Superior temporal gyrus (tissue), 1 donor: ENCODE measurements around the gene RPS27.
A peak's percentile ranks its signal among the peaks of the same experiment; 100 is the strongest.
"Not testable (repeated sequence)": the region's sequence is repeated elsewhere in the genome, so short reads cannot be mapped to it uniquely, and the experiment has no call there.

Experiments
- DNase-seq: peaks from one replicate; pipeline ENCODE4 v3.0.0-alpha.2; 2016; ENCODE audit errors: extremely low spot score

The RPS27 gene

DNA sequence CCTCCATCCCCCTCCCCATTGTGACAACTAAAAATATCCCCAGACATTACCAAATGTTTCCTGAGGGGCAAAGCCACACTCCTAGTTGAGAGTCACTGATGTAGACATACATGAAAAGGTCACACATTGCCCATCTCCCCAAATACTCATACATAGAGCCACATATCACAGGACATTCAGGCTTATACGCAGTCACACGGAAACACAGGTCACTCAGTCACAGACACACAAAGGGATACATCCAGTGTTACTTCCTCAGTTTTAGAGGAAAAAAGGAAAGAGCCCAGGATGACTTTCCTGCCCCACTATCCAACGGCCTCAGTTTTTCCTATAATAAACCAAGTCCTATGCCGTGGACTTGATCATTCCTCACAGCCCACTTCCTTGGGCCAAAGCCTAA lies 29.1 kb upstream of the RPS27 start:
- DNase-seq, result no peak

DNA sequence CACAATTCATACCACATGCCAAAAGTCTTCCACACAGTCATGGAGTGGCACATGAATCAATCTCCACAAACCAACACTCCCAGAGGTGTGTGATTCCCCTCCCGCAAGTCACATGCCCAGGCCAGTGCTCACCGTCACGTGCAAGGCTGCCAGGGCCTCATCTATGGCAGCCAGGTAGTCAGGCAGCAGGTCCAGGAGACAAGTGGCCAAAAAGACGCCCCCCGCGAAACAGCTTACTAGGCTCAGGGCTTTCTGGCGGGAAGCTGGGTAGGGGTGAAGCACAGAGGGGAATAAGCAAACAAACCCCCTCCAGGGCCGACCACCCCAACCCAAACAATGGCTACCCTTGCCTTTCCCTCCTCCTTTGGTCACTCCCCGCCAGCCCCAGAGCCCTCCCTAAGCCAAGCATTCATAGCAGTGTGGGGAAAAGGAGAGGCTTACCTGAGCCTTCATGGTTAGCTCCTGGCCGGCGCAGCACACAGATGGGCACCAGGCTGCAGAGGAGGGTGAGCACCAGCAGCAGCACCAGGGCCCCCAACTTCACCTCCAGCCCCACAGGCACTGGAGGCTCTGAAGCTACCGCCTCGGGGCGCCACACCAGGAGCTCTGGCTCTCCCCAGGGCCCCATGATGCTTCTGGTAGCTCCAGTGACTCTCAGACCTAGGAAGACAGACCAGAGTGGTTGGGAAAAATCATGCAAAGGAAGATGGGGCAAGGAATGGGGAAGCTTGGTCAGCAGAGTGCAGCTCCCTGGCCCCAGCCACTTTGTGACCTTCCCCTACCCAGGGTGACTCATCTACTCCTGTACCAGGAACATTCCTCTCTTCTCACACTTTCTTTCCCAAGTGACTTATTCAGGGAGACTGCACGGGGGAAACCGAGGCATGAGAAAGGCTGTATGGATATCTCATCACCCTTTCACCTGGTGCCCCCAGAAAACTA lies 28.2 kb upstream of the RPS27 start:
- no peak for DNase-seq

- peak; percentile 99 for DNase-seq
Observed at GRCh38 chr1:153963030-153963849, 27.3 kb upstream of the RPS27 start, which contains the start of gene SLC39A1. Gene SLC39A1 (minus strand): TSS chr1:153963537. CDS start chr1:153962715, 822 bp downstream.

GRCh38 chr1:153963850-153964331 lies 26.7 kb upstream of the RPS27 start:
- DNase-seq, result no peak

DNA sequence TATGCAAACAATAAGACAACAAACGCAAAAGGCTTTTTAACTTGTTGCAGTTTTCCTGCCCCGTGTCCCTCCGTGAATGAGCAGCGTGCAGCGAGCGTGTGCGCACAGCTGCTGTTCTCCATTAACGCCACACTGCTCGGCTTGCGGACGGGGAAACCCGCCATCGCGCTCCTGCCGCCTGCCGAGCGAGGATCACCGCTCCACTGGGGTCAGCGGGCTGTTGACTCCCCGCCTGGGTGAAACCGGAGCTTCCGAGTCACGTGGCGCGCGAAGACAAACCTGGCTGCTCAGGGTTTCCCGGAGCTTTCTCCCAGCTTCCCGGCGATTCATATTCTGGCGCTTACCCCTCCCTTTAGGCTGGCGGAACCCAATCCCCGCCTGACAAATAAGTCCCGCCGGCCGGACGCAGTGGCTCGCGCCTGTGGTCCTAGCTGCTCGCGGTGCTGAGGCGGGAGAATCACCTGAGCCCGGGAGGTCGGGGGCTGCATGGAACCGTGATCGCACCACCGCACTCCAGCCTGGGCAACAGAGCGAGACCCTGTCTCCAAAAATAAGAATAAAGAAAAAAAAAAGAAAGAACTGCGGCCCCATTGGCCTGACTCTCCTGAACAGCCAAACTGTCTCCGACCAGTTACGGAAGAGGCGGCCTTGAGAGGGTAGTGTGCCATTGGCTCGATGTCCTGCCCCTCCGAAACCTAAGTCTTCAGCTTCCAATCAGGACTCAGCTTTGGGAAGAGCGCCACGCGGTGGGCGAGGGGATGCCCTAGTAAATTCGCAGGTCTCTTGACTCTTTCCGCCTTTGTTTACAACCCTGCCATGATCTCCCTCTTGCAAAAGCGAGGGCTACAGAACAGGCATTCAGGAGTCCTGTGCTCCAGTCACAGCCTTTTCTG lies 23.2 kb upstream of the RPS27 start, which contains the start of gene CREB3L4:
TSS of gene CREB3L4 (plus strand) at position 796 of the 893 bp plus-strand sequence. CDS start 624 bp downstream, outside the sequence.
- peak; percentile 99 for DNase-seq

DNA sequence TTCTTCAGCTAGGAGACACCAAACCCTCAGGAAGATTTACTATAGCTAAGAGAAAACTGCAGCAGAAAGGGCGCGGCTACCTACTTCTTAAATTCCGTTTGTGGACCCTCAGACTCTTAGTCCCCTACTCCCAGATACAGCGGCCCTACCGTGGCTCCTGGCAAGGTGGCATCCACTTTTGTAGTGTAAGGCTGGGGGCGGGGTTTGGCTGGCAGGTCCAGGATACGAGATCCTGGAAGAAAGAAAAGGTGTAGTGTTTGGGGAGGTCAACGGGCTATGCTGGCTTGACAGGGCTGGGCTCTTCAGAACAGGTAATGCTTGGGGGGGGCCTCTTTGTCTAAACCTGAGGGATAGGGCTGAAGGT lies 22.6 kb upstream of the RPS27 start:
- no peak for DNase-seq

GRCh38 chr1:153968408-153968807 lies 22.2 kb upstream of the RPS27 start:
- no peak for DNase-seq

- DNase-seq, result no peak
Observed at GRCh38 chr1:153968972-153969371, 21.6 kb upstream of the RPS27 start.

GRCh38 chr1:153970346-153970745 lies 20.2 kb upstream of the RPS27 start:
- no peak for DNase-seq

DNA sequence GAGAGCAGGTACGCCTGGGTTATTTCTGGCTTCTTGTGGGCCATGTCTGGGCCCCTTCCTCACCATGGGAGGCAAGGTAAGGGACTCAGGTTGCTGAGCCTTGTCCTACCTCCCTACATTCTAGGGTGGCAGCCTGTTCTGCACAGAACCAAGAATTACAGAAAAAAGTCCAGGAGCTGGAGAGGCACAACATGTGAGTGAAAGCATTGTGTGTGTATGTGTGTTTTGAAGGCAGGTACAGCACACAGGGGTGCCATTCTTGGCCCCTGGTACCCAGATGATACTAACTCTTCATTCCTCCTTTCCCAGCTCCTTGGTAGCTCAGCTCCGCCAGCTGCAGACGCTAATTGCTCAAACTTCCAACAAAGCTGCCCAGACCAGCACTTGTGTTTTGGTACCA lies 17.5 kb upstream of the RPS27 start:
- DNase-seq, result no peak

DNA sequence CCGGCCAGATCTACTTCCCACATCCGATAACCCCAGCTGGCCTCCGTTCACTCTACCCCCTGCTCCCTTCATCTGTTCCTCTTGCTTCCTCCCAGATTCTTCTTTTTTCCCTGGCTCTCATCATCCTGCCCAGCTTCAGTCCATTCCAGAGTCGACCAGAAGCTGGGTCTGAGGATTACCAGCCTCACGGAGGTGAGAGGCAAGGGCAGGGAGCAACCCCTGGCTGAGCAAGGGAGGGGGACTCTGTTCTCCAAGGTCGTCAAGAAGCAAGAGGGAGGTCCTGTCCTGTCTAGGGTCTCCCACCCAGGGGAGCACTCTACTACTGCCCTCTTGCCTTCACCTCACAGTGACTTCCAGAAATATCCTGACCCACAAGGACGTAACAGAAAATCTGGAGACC lies 17.0 kb upstream of the RPS27 start:
- DNase-seq, result no peak

DNA sequence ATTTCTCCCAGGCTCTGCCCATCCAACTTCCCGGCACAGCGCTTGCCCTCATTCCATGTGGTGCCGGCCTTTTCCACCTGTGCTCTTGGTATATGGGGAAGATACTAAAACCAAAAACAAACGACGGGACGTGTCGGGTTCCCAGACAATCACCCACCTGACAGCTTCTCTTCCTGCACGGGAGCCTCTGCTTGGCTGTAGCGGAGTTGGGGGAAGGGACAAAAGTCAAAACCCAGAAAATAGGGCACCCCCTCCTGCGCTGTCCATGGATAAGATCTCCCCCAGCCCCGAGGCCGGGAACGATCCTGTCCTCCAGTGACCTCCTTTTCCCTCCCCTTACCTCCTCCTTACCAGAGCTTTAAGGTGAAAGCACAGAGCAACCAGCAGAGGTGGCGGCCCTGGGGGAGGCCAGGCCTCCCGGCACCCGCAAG lies 13.7 kb upstream of the RPS27 start:
- DNase-seq, result no peak

- peak; percentile 94 for DNase-seq
Observed at GRCh38 chr1:153977250-153978240, 13.0 kb upstream of the RPS27 start, which contains the start of gene JTB. Gene JTB (minus strand): TSS chr1:153977674. CDS start chr1:153977252, 422 bp downstream.

DNA sequence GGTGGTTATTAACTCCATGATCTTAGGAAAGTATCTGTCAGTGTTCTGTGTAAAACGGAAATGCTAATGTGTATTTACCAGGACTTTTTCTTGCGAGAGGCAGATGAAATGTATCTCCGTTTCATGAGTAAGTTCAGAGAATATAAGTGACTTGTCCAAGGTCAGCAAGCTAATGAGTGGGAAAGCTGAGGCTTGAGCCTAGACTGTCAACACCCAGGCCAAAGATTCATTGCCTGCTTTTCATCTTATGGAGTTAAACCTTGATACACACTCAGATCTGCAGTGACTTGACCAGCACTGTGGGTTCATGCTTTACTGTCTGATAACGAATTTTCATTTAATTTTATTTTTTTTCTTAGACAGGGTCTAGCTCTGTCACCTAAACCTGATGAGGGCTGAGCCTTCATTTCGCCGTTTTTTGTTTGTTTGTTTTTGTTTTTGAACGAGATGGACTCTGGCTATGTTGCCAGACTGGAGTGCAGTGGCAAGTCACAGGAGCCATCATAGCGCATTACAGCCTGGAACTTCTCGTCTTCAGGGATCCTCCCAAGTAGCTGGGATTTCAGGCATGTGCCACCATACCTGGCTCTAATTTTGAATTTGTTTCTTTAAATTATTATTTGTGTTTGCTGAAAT lies 12.2 kb upstream of the RPS27 start:
- no peak for DNase-seq

- not testable (repeated sequence) for DNase-seq
Observed at GRCh38 chr1:153979091-153979490, 11.5 kb upstream of the RPS27 start.

- not testable (repeated sequence) for DNase-seq
Observed at GRCh38 chr1:153981735-153982134, 8.8 kb upstream of the RPS27 start.

- no peak for DNase-seq
Observed at GRCh38 chr1:153984123-153984894, 6.3 kb upstream of the RPS27 start.

- DNase-seq, result no peak
Observed at GRCh38 chr1:153985341-153985912, 5.1 kb upstream of the RPS27 start.
